ENCODE data around the gene C11orf58. TPM values are rescaled to one million over a fixed set of nuclear protein-coding genes. Genes with fewer than 3 reads are reported as not detected.

C11orf58 gene
- total RNA-seq, 1 experiment from 2014 or later = 127 TPM

DNA sequence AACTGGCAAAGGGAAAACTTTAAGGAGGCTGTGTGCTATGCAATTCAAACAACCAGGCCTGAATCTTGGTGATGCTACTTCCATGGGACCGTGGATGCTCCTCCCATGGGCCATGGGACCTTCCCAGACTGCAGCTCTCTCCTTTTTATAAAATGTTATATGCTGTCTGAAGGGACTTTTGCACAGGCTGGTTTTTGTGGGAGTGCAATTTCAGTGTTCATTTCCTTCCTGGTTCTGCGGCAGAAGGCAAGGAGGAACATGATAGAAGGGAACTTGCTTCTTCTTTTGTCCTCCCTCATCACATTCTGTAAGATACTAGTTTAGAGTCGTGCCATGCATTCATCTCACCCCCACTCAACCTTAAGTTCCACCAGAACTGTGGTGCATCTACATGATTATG lies 68.9 kb downstream of the C11orf58 start:
- no peak overlapping the region for H3K4me3 ChIP-seq (ENCODE audit: low read length)
- no peak overlapping the region for H3K27ac ChIP-seq (ENCODE audit: low read length)
- H3K9me2 ChIP-seq (replicated peaks; ENCODE audit: insufficient read depth, low read length) = no peaks in the 10 kb centered on the region
- no peaks in the 10 kb centered on the region for H3K27me3 ChIP-seq (ENCODE audit: low read length)
- no peak overlapping the region for H3K9ac ChIP-seq (ENCODE audit: low read length)
- H3K79me2 ChIP-seq (ENCODE audit: low read length) = no peaks in the 10 kb centered on the region
- H3K9me3 ChIP-seq (ENCODE audit: low read length) = no peaks in the 10 kb centered on the region
- no peaks in the 10 kb centered on the region for H4K20me1 ChIP-seq (ENCODE audit: insufficient read depth, low read depth, low read length)
- no peak overlapping the region for H3K4me2 ChIP-seq (ENCODE audit: low read depth, low read length, poor library complexity, severe bottlenecking)
- no peak overlapping the region for H2AFZ ChIP-seq (ENCODE audit: low read length)
- no peaks in the 10 kb centered on the region for H3K36me3 ChIP-seq (ENCODE audit: insufficient read depth, low read length)
- DNase-seq = no peak
- H3K4me1 ChIP-seq (ENCODE audit: low read length) = no peaks in the 10 kb centered on the region
